Panc1 (cell line): ENCODE data around the gene ODC1. TPM values are rescaled to one million over a fixed set of nuclear protein-coding genes. Genes with fewer than 3 reads are reported as not detected.

Experiments
- ATAC-seq: fragments of 200-7000 bp; cut with Tn5 transposase; 2 replicates; pipeline ENCODE4 v1.9.1; 2020; ENCODE audit warnings: mild to moderate bottlenecking, moderate library complexity
- BruUV-seq: library from RNA; stranded (reverse); fragments of 400-500 nt; replicated peaks from 2 replicates; lab custom pipeline; 2021; lab: Mats Ljungman, UMichigan
- CTCF ChIA-PET: fragments of 300-600 bp; sonication (Branson Sonifier 250); formaldehyde crosslinking; loops from one replicate; lab custom pipeline; 2022; ENCODE audit warnings: antibody characterized with exemption; lab: Charles Lee
- POLR2A ChIA-PET: fragments of 300-600 bp; sonication (Branson Sonifier 250); formaldehyde crosslinking; loops from one replicate; lab custom pipeline; 2022; ENCODE audit warnings: antibody characterized with exemption; lab: Charles Lee
- DNase-seq: peaks from one replicate; pipeline ENCODE4 v3.0.0-alpha.2; 2010; ENCODE audit warnings: low read depth, low spot score
- H3K27ac ChIP-seq: 2 replicates; pipeline ENCODE4 v1.5.1; 2011; ENCODE audit warnings: mild to moderate bottlenecking, low read length, inconsistent platforms
- H3K27me3 ChIP-seq: fragments of 200-500 bp; sonication (Bioruptor generic); 2 replicates; pipeline ENCODE4 v1.6.0; 2014; ENCODE audit warnings: low read length, inconsistent platforms; ENCODE audit not compliant: control insufficient read depth, insufficient read depth
- H3K36me3 ChIP-seq: fragments of 200-500 bp; sonication (Bioruptor generic); 2 replicates; pipeline ENCODE4 v1.5.1; 2014; ENCODE audit warnings: inconsistent platforms, mild to moderate bottlenecking, low read length, moderate library complexity; ENCODE audit not compliant: control insufficient read depth, insufficient read depth
- H3K4me1 ChIP-seq: 2 replicates; pipeline ENCODE4 v1.5.1; 2011; ENCODE audit warnings: inconsistent platforms, mild to moderate bottlenecking, low read length, moderate library complexity; ENCODE audit not compliant: control insufficient read depth, insufficient read depth
- H3K4me3 ChIP-seq, 2 experiments: 2 replicates each; pipeline ENCODE4 v1.5.1; 2011 to 2012; ENCODE audit warnings: low read depth in 2 of 2, low read length in 2 of 2, mild to moderate bottlenecking in 2 of 2, inconsistent platforms in 1 of 2, moderate library complexity in 1 of 2
- H3K9me3 ChIP-seq: fragments of 200-500 bp; sonication (Bioruptor generic); 2 replicates; pipeline ENCODE4 v1.5.1; 2014; ENCODE audit warnings: low read depth, mild to moderate bottlenecking, inconsistent platforms, low read length, moderate library complexity; ENCODE audit not compliant: control insufficient read depth, insufficient read depth
- POLR2AphosphoS5 ChIP-seq: IDR thresholded peaks from 2 replicates; pipeline ENCODE4 v1.6.1; 2012; ENCODE audit warnings: mild to moderate bottlenecking, low read depth, low read length, moderate library complexity
- SIN3A ChIP-seq: IDR thresholded peaks from 2 replicates; pipeline ENCODE4 v1.6.1; 2012; ENCODE audit warnings: low read depth, mild to moderate bottlenecking, low read length, moderate library complexity, borderline replicate concordance; ENCODE audit not compliant: insufficient read depth
- TCF7L2 ChIP-seq: IDR thresholded peaks from 2 replicates; pipeline ENCODE4 v1.6.1; 2011; ENCODE audit warnings: mild to moderate bottlenecking, low read depth, low read length, inconsistent platforms
- in situ Hi-C: cut with HindIII; loops from 2 replicates; pipeline ENCODE4 v1.10.0; 2016; ENCODE audit warnings: low sequenced_read_pairs, low pct_unique_long_range_greater_than_20kb
- intact Hi-C: fragments of 100-400 bp; cut with micrococcal nuclease; formaldehyde crosslinking; loops from one replicate; pipeline ENCODE4 v1.10.0; 2022; ENCODE audit not compliant: unreplicated experiment
- total RNA-seq: library from RNA; stranded (reverse); gene quantifications from one replicate; pipeline ENCODE4 v1.2.1, GENCODE V29; 2021; ENCODE audit not compliant: unreplicated experiment
- TF ChIP-seq, protein P1 (sequence below): fragments of 450-650 bp; IDR thresholded peaks from 2 replicates; pipeline ENCODE4 v1.5.1; 2017; ENCODE audit warnings: mild to moderate bottlenecking
- TF ChIP-seq, protein P2 (sequence below), 2 experiments: IDR thresholded peaks; 2 replicates each; pipeline ENCODE4 v1.6.1; 2011 to 2012; ENCODE audit warnings: low read depth in 2 of 2, control low read depth in 1 of 2, low read length in 1 of 2, mild to moderate bottlenecking in 1 of 2, moderate library complexity in 1 of 2; ENCODE audit not compliant: insufficient read depth in 1 of 2

Gene ODC1
- total RNA-seq, 1 experiment from 2014 or later = 159 TPM

- H3K27me3 ChIP-seq = peaks cover 11% of the 10 kb centered on the region
- TF ChIP-seq, protein P1, sequence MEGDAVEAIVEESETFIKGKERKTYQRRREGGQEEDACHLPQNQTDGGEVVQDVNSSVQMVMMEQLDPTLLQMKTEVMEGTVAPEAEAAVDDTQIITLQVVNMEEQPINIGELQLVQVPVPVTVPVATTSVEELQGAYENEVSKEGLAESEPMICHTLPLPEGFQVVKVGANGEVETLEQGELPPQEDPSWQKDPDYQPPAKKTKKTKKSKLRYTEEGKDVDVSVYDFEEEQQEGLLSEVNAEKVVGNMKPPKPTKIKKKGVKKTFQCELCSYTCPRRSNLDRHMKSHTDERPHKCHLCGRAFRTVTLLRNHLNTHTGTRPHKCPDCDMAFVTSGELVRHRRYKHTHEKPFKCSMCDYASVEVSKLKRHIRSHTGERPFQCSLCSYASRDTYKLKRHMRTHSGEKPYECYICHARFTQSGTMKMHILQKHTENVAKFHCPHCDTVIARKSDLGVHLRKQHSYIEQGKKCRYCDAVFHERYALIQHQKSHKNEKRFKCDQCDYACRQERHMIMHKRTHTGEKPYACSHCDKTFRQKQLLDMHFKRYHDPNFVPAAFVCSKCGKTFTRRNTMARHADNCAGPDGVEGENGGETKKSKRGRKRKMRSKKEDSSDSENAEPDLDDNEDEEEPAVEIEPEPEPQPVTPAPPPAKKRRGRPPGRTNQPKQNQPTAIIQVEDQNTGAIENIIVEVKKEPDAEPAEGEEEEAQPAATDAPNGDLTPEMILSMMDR = no peak
- TF ChIP-seq, protein P2, sequence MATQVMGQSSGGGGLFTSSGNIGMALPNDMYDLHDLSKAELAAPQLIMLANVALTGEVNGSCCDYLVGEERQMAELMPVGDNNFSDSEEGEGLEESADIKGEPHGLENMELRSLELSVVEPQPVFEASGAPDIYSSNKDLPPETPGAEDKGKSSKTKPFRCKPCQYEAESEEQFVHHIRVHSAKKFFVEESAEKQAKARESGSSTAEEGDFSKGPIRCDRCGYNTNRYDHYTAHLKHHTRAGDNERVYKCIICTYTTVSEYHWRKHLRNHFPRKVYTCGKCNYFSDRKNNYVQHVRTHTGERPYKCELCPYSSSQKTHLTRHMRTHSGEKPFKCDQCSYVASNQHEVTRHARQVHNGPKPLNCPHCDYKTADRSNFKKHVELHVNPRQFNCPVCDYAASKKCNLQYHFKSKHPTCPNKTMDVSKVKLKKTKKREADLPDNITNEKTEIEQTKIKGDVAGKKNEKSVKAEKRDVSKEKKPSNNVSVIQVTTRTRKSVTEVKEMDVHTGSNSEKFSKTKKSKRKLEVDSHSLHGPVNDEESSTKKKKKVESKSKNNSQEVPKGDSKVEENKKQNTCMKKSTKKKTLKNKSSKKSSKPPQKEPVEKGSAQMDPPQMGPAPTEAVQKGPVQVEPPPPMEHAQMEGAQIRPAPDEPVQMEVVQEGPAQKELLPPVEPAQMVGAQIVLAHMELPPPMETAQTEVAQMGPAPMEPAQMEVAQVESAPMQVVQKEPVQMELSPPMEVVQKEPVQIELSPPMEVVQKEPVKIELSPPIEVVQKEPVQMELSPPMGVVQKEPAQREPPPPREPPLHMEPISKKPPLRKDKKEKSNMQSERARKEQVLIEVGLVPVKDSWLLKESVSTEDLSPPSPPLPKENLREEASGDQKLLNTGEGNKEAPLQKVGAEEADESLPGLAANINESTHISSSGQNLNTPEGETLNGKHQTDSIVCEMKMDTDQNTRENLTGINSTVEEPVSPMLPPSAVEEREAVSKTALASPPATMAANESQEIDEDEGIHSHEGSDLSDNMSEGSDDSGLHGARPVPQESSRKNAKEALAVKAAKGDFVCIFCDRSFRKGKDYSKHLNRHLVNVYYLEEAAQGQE (IDR thresholded peaks at IDR 0.05; ENCODE audit: insufficient read depth in 1 of 2, low read depth in 2 of 2, low read length in 1 of 2) = no peak
- peaks cover 8% of the 10 kb centered on the region for H3K4me1 ChIP-seq
- H3K4me3 ChIP-seq = no peak overlapping the region
- no TSS peak for BruUV-seq
- H3K36me3 ChIP-seq = no peaks in the 10 kb centered on the region
- POLR2A ChIA-PET = interaction anchor here (0.7 kb wide), 1 partner anchor 35 kb away, joined by 6 read pairs; no protein-coding TSS in a partner anchor
- no peak overlapping the region for H3K27ac ChIP-seq
- in situ Hi-C loops (no loop called here), intact Hi-C loops (no loop called here)
- no peaks in the 10 kb centered on the region for H3K9me3 ChIP-seq
- CTCF ChIA-PET = no interaction called here
- no peak for ATAC-seq
- DNase-seq = no peak
Observed at GRCh38 chr2:10482460-10482859, 34.3 kb upstream of the ODC1 start.

DNA sequence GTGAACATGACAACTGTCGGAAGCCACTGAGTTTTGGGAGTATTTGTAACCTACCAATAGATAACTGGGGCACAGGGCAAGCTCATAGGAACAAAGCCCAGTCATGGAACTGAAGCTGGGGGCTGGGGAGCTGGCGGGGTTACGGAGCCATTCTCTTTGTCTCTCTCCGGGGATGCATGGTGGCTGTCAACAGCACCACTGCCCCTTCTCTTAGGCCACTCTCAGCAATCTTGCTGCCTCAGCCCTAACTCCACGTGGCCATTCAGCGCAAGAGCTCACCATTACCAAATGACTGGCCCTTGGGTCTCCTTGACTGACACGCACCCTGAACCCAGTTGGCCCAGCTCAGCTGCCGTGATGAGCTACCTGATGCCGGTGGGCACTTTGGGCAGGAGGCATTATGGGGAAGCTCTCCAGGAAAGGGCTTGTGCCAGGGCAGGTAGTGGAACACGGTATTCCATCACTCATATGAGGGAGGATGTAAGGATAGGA is 33.6 kb upstream of the ODC1 start:
- peaks cover 1% of the 10 kb centered on the region for H3K4me1 ChIP-seq
- H3K4me3 ChIP-seq = no peak overlapping the region
- intact Hi-C loops (no loop called here), in situ Hi-C loops (no loop called here)
- POLR2A ChIA-PET = no interaction called here
- H3K9me3 ChIP-seq = no peaks in the 10 kb centered on the region
- CTCF ChIA-PET = no interaction called here
- ATAC-seq = no peak
- TF ChIP-seq TCF7L2 (no peak), POLR2AphosphoS5 (no peak), SIN3A (no peak)
- TF ChIP-seq, protein P2 (IDR thresholded peaks at IDR 0.05; ENCODE audit: insufficient read depth in 1 of 2, low read depth in 2 of 2, low read length in 1 of 2) = no peak
- TF ChIP-seq, protein P1 = no peak
- peaks cover 11% of the 10 kb centered on the region for H3K27me3 ChIP-seq
- no peak for DNase-seq
- BruUV-seq = no TSS peak
- H3K27ac ChIP-seq = no peak overlapping the region
- no peaks in the 10 kb centered on the region for H3K36me3 ChIP-seq
